Hematopoietic multipotent progenitor cell (in vitro differentiated cells): ENCODE measurements around the gene LRRC10B. TPM values are rescaled to one million over a fixed set of nuclear protein-coding genes. Genes with fewer than 3 reads are reported as not detected.

Experiments
- small RNA-seq: library from RNA; depleted of rRNA; stranded (forward); fragments of <200 nt; gene quantifications from one replicate; pipeline ENCODE3, GENCODE V24; 2012
- total RNA-seq: library from RNA; depleted of rRNA; stranded (reverse); fragments of >200 nt; gene quantifications from one replicate; pipeline ENCODE4 v1.2.3, GENCODE V29; 2012

LRRC10B gene
- total RNA-seq, 1 donor, result under 0.01 TPM

Small RNA genes within 50 kb of the gene (small RNA-seq; reads per million reads assigned to genes)
- gene MIR4488, result not detected

Other genes with a start within 250 kb of the LRRC10B start
- 4.0 TPM for gene VWCE, start 213.4 kb upstream of the LRRC10B start, total RNA-seq
- 194 TPM for gene DDB1, start 175.6 kb upstream of the LRRC10B start, total RNA-seq
- gene TKFC, start 175.5 kb upstream of the LRRC10B start, total RNA-seq, result 59.8 TPM
- 59.0 TPM for gene CYB561A3, start 146.9 kb upstream of the LRRC10B start, total RNA-seq
- 15.9 TPM for gene TMEM138, start 146.4 kb upstream of the LRRC10B start, total RNA-seq
- gene TMEM216, start 116.2 kb upstream of the LRRC10B start, total RNA-seq, result 20.5 TPM
- gene CPSF7, start 78.8 kb upstream of the LRRC10B start, total RNA-seq, result 66.5 TPM
- 60.6 TPM for gene SDHAF2, start 78.6 kb upstream of the LRRC10B start, total RNA-seq
- gene SYT7, start 72.3 kb downstream of the LRRC10B start, total RNA-seq, result 0.27 TPM
- gene DAGLA, start 171.6 kb downstream of the LRRC10B start, total RNA-seq, result 0.54 TPM
- gene MYRF, start 243.9 kb downstream of the LRRC10B start, total RNA-seq, result 0.27 TPM